Bronchial epithelial cell (primary cell): ENCODE data around the gene NTM. TPM values are rescaled to one million over a fixed set of nuclear protein-coding genes. Genes with fewer than 3 reads are reported as not detected.

Source experiments
- DNase-seq: peaks from one replicate; pipeline ENCODE4 v3.0.0-alpha.2; 2010; ENCODE audit warnings: low read depth
- FAIRE-seq: peaks from 2 replicates; lab custom pipeline; 2011; peaks lifted over from hg19 to GRCh38; lab: Jason Lieb, UNC
- H3K27me3 ChIP-seq: 2 replicates; pipeline ENCODE4 v1.5.1; 2011; ENCODE audit warnings: low read length; ENCODE audit not compliant: control insufficient read depth, insufficient read depth
- H3K36me3 ChIP-seq: 2 replicates; pipeline ENCODE4 v1.5.1; 2011; ENCODE audit warnings: low read length; ENCODE audit not compliant: control insufficient read depth, insufficient read depth
- H3K4me3 ChIP-seq: 2 replicates; pipeline ENCODE4 v1.5.1; 2011; ENCODE audit warnings: mild to moderate bottlenecking, low read depth, low read length, control low read depth
- total RNA-seq: library from RNA; depleted of rRNA; stranded (reverse); fragments of >200 nt; gene quantifications from 2 replicates; pipeline ENCODE4 v1.2.1, GENCODE V29; 2014
- TF ChIP-seq, protein P1 (sequence below): IDR thresholded peaks from 2 replicates; pipeline ENCODE4 v1.5.1; 2011; ENCODE audit warnings: mild to moderate bottlenecking, moderate library complexity, low read length, control low read depth, inconsistent platforms; ENCODE audit not compliant: insufficient read depth, severe bottlenecking

Gene NTM
- total RNA-seq, 1 donor from 2014 or later, result 4.2 TPM

DNA sequence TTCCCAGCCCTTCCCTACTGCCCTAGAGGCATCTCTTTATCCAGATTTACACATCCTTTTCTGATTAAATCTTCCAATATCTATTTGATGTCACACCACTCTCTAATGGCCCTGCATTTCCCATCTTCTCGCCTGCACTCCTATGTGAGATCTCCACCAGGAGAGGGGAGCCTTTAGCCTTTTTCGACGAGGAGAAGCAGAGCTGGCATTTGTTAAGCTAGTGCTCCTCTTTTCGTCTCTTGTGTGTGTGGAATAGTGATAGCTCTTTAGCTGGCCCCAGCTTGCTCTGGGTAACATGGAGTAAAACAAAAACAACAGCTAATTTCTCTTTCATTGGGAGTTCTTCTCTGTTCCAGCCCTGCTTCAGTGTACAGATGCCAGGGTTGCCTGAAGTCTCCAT is 536.5 kb downstream of the NTM start:
- Histone ChIP-seq H3K4me3 (no peak overlapping the region), H3K27me3 (no peaks in the 10 kb centered on the region), H3K36me3 (no peaks in the 10 kb centered on the region)
- TF ChIP-seq, protein P1, sequence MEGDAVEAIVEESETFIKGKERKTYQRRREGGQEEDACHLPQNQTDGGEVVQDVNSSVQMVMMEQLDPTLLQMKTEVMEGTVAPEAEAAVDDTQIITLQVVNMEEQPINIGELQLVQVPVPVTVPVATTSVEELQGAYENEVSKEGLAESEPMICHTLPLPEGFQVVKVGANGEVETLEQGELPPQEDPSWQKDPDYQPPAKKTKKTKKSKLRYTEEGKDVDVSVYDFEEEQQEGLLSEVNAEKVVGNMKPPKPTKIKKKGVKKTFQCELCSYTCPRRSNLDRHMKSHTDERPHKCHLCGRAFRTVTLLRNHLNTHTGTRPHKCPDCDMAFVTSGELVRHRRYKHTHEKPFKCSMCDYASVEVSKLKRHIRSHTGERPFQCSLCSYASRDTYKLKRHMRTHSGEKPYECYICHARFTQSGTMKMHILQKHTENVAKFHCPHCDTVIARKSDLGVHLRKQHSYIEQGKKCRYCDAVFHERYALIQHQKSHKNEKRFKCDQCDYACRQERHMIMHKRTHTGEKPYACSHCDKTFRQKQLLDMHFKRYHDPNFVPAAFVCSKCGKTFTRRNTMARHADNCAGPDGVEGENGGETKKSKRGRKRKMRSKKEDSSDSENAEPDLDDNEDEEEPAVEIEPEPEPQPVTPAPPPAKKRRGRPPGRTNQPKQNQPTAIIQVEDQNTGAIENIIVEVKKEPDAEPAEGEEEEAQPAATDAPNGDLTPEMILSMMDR, result no peak
- FAIRE-seq (no peak), DNase-seq (no peak)

DNA sequence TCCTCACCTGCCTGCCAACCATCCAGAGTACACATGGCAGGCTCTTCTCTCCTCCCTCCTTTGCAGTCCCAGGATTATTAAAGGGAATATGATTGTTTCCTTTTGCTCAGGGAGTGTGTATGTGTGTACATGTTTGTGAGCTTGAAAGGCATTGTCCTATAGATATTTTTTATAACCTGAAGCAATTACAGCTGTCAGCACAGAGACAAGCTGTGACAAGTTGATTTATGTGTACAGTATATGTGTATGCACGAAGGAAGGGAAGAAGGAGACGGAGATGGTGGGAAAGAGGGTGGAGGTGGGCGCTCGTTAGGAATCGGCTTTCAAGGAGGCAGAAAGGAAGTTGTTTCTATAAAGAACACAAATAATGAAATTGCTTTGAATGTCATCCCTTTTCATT is 537.0 kb downstream of the NTM start:
- no peaks in the 10 kb centered on the region for H3K27me3 ChIP-seq
- H3K4me3 ChIP-seq, result no peak overlapping the region
- no peaks in the 10 kb centered on the region for H3K36me3 ChIP-seq
- TF ChIP-seq, protein P1, result no peak
- peak; percentile 72 for DNase-seq
- no peak for FAIRE-seq

DNA sequence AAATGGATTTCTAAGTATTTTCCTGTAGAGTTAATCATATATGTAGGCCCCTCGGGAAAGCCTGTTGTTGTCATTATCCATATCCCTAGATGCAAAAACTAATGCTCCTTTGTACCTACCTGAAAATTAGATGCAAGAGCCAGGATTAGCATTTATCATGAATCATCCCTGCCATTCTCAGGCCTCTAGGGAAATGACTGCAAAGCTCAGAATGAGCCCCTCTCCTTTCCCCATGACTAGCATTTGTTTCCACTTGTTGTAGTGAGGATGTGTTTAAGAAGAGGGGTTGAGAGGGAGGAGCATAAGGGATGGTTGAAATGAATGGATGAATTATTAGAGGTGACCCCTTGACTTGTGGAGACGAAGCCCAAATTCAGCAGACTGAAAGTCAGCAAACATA is 537.9 kb downstream of the NTM start:
- no peak overlapping the region for H3K4me3 ChIP-seq
- no peak for FAIRE-seq

DNA sequence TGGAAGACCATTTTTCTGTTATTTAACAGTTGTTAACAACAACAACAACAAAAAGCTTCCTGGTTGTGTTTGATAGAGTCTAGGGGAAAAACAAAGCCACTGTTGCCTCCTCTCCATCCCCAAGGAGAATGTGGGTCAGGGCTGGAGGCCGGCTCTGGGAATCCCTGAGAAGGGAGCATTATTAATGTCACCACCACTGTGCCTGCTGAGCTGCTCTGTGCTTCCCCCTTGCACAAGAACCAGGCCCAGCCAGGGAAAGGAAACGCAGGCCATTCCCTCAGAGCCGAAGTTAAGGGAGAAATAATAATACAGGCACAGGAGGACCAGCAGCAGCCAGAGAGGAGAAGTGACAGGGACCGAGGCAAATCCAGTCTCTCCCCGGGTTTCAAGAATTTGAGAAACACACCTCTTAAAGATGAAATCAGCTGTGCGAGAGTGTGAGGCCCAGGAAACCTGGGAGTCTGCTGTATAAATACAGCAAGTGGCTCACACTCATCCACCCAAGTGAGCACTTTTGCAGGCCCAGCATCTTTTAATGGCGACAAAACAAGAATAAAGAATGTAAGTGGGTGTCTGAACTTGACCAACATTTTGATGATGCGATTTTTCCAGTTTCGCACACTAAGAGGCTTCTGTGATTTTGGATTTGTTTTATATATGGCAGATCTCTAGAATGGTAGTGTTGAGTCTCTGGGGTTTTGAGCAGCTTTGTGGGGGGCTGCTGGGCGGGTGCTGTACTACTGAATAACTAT is 539.2 kb downstream of the NTM start:
- no peak for DNase-seq
- TF ChIP-seq, protein P1, result no peak
- Histone ChIP-seq H3K36me3 (no peaks in the 10 kb centered on the region), H3K27me3 (no peaks in the 10 kb centered on the region), H3K4me3 (no peak overlapping the region)
- no peak for FAIRE-seq

More for the DNA sequence above, 537.9 kb downstream of the NTM start:
- no peaks in the 10 kb centered on the region for H3K27me3 ChIP-seq
- no peaks in the 10 kb centered on the region for H3K36me3 ChIP-seq
- peak; percentile 44 for DNase-seq
- TF ChIP-seq, protein P1, result no peak

DNA sequence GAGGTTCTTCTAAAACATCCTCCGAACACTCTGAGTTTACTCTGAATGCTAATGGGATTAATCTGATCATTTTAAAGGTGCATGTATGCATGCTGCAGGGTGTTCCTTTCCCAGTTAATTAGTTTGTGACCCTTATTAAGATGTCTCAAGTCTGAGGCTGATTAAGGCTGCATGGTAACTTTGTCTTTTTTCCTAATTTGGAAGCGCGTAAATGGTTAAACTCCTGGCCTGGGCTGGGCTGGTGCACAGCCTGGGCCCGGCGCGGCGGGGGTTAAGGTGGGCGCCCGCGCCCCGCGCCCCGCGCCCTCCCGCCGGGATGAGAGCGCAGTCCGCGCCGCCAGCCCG is 539.7 kb downstream of the NTM start:
- no peak for FAIRE-seq
- Histone ChIP-seq H3K27me3 (no peaks in the 10 kb centered on the region), H3K36me3 (no peaks in the 10 kb centered on the region)

More for the DNA sequence above, 539.7 kb downstream of the NTM start:
- DNase-seq, result no peak
- peak overlapping the region; percentile 13 for H3K4me3 ChIP-seq
- TF ChIP-seq, protein P1, result no peak
